HCT116 (cell line): Measurements from ENCODE around the gene PTDSS2.

ENCODE experiments used
- CEBPB ChIP-seq: IDR thresholded peaks from 2 replicates; pipeline ENCODE4 v1.6.1; 2012; ENCODE audit warnings: low read depth
- CTCF ChIP-seq, 3 experiments: fragments of 200-600 bp in 1 of 3; sonication (generic) in 1 of 3; IDR thresholded peaks in 2 of 3; conservative IDR thresholded peaks in 1 of 3; 2 replicates each; pipeline ENCODE4 v1.5.1; 2012 to 2017; ENCODE audit warnings: low read depth in 2 of 3, low read length in 2 of 3, antibody characterized with exemption in 1 of 3, borderline replicate concordance in 1 of 3, control low read depth in 1 of 3, mild to moderate bottlenecking in 1 of 3, mixed read lengths in 1 of 3, mixed run types in 1 of 3, moderate library complexity in 1 of 3; ENCODE audit not compliant: insufficient read depth in 1 of 3
- EZH2 ChIP-seq: fragments of 200-600 bp; sonication (generic); IDR thresholded peaks from 2 replicates; pipeline ENCODE4 v1.6.1; 2017; ENCODE audit warnings: antibody characterized with exemption, mixed run types
- JUND ChIP-seq: IDR thresholded peaks from 2 replicates; pipeline ENCODE4 v1.6.1; 2012
- POLR2A ChIP-seq: IDR thresholded peaks from 2 replicates; pipeline ENCODE4 v1.7.0; 2011; ENCODE audit warnings: borderline replicate concordance; ENCODE audit not compliant: insufficient read depth, insufficient read length; ENCODE audit errors: extremely low read depth
- RAD21 ChIP-seq: IDR thresholded peaks from 2 replicates; pipeline ENCODE4 v1.6.1; 2012; ENCODE audit warnings: low read depth, mild to moderate bottlenecking
- TCF7L2 ChIP-seq: IDR thresholded peaks from 2 replicates; pipeline ENCODE4 v1.7.0; 2011; ENCODE audit warnings: borderline replicate concordance, inconsistent platforms; ENCODE audit not compliant: insufficient read depth, insufficient read length; ENCODE audit errors: extremely low read depth
- ZNF274 ChIP-seq: fragments of 200-500 bp; sonication (Bioruptor generic); IDR thresholded peaks from 2 replicates; pipeline ENCODE4 v1.6.1; 2014; ENCODE audit warnings: mild to moderate bottlenecking, low read depth, low read length, inconsistent platforms

GRCh38 chr11:429931-430456 lies 20.1 kb upstream of the PTDSS2 start:
- TF ChIP-seq POLR2A (no peak), EZH2 (no peak), CTCF (IDR thresholded peaks at IDR 0.05 in 2 of 3, conservative IDR thresholded peaks at IDR 0.05 in 1 of 3; ENCODE audit: borderline replicate concordance in 1 of 3, insufficient read depth in 1 of 3, low read depth in 2 of 3, low read length in 2 of 3) (no peak), JUND (no peak), TCF7L2 (no peak), CEBPB (no peak), ZNF274 (no peak), RAD21 (no peak)
